ENCODE results near the gene ANKRD29.

The ANKRD29 gene

GRCh38 chr18:23646282-23646681, 16.4 kb downstream of the ANKRD29 start:
- no peak overlapping the region for H2BK5ac ChIP-seq (ENCODE audit: low read length)
- H3K23ac ChIP-seq (ENCODE audit: low read depth, low read length, poor library complexity) = no peak overlapping the region
- no peak overlapping the region for H2BK15ac ChIP-seq (ENCODE audit: low read length)
- H3K27me3 ChIP-seq (ENCODE audit: control insufficient read depth in 3 of 3, insufficient read depth in 3 of 3, low read depth in 1 of 3, low read length in 3 of 3) = peaks cover 0 to 19% (median 0%) of the 10 kb centered on the region in 3 experiments
- H4K91ac ChIP-seq (ENCODE audit: low read depth, low read length, poor library complexity) = no peak overlapping the region
- no peak for DNase-seq (ENCODE audit: low spot score)
- no peak overlapping the region for H2AFZ ChIP-seq (ENCODE audit: low read length)
- H3K79me1 ChIP-seq (ENCODE audit: low read depth, low read length) = no peaks in the 10 kb centered on the region
- H3K18ac ChIP-seq (ENCODE audit: low read length) = no peak overlapping the region
- H2BK12ac ChIP-seq (ENCODE audit: low read length) = no peak overlapping the region
- no peak overlapping the region for H3K4me2 ChIP-seq (ENCODE audit: insufficient read depth, low read length, poor library complexity, severe bottlenecking)
- no peaks in the 10 kb centered on the region for H3K36me3 ChIP-seq (replicated peaks in 1 of 2; ENCODE audit: control insufficient read depth in 2 of 2, insufficient read depth in 2 of 2, low read length in 2 of 2)
- no peak overlapping the region for H2AK5ac ChIP-seq (ENCODE audit: low read depth, low read length)
- no peak overlapping the region for H3K27ac ChIP-seq (replicated peaks; ENCODE audit: low read length)
- H3K4me1 ChIP-seq (ENCODE audit: control insufficient read depth in 2 of 2, insufficient read depth in 1 of 2, low read depth in 1 of 2, low read length in 2 of 2) = peaks cover 0 to 3% of the 10 kb centered on the region in 2 donors
- no peak overlapping the region for H3K4ac ChIP-seq (ENCODE audit: low read length)
- no peak overlapping the region for H3K4me3 ChIP-seq (ENCODE audit: low read length in 2 of 2)
- no CpG with 5 or more reads among the region's 2 CpGs for WGBS, 2 donors (ENCODE audit: extremely low coverage in 2 of 2, insufficient read length in 2 of 2, insufficient replicate concordance in 1 of 2)
- H3K9ac ChIP-seq (ENCODE audit: low read depth, low read length, poor library complexity) = no peak overlapping the region
- peaks cover 0 to 2% of the 10 kb centered on the region in 2 donors for H3K9me3 ChIP-seq (replicated peaks in 1 of 2; ENCODE audit: control insufficient read depth in 2 of 2, insufficient read depth in 1 of 2, low read depth in 1 of 2, low read length in 2 of 2)
- H4K8ac ChIP-seq (ENCODE audit: low read depth, low read length) = no peak overlapping the region
- H2BK120ac ChIP-seq (ENCODE audit: low read depth, low read length) = no peak overlapping the region
- no peak overlapping the region for H3K14ac ChIP-seq (ENCODE audit: low read length)

GRCh38 chr18:23645568-23646175, 17.0 kb downstream of the ANKRD29 start:
- Histone ChIP-seq H2AK5ac (ENCODE audit: low read depth, low read length) (no peak overlapping the region), H2BK12ac (ENCODE audit: low read length) (no peak overlapping the region), H3K27me3 (ENCODE audit: control insufficient read depth in 3 of 3, insufficient read depth in 3 of 3, low read depth in 1 of 3, low read length in 3 of 3) (peaks cover 0 to 13% (median 0%) of the 10 kb centered on the region in 3 experiments), H4K8ac (ENCODE audit: low read depth, low read length) (no peak overlapping the region), H2BK5ac (ENCODE audit: low read length) (no peak overlapping the region), H3K14ac (ENCODE audit: low read length) (no peak overlapping the region), H3K9me3 (replicated peaks in 1 of 2; ENCODE audit: control insufficient read depth in 2 of 2, insufficient read depth in 1 of 2, low read depth in 1 of 2, low read length in 2 of 2) (peaks cover 0 to 2% of the 10 kb centered on the region in 2 donors), H3K18ac (ENCODE audit: low read length) (no peak overlapping the region), H3K9ac (ENCODE audit: low read depth, low read length, poor library complexity) (no peak overlapping the region), H3K27ac (replicated peaks; ENCODE audit: low read length) (no peak overlapping the region), H2AFZ (ENCODE audit: low read length) (no peak overlapping the region), H3K36me3 (replicated peaks in 1 of 2; ENCODE audit: control insufficient read depth in 2 of 2, insufficient read depth in 2 of 2, low read length in 2 of 2) (no peaks in the 10 kb centered on the region), H3K4me2 (ENCODE audit: insufficient read depth, low read length, poor library complexity, severe bottlenecking) (no peak overlapping the region), H2BK15ac (ENCODE audit: low read length) (no peak overlapping the region), H4K91ac (ENCODE audit: low read depth, low read length, poor library complexity) (no peak overlapping the region), H3K4me1 (ENCODE audit: control insufficient read depth in 2 of 2, insufficient read depth in 1 of 2, low read depth in 1 of 2, low read length in 2 of 2) (peaks cover 0 to 2% of the 10 kb centered on the region in 2 donors), H3K4ac (ENCODE audit: low read length) (no peak overlapping the region), H3K4me3 (ENCODE audit: low read length in 2 of 2) (no peak overlapping the region), H3K79me1 (ENCODE audit: low read depth, low read length) (no peaks in the 10 kb centered on the region), H3K23ac (ENCODE audit: low read depth, low read length, poor library complexity) (no peak overlapping the region), H2BK120ac (ENCODE audit: low read depth, low read length) (no peak overlapping the region)
- DNase-seq (ENCODE audit: low spot score) = no peak
- WGBS, 2 donors (ENCODE audit: extremely low coverage in 2 of 2, insufficient read length in 2 of 2, insufficient replicate concordance in 1 of 2) = no CpG with 5 or more reads among the region's 4 CpGs

- WGBS, 2 donors (ENCODE audit: extremely low coverage in 2 of 2, insufficient read length in 2 of 2, insufficient replicate concordance in 1 of 2) = no CpG with 5 or more reads among the region's 2 CpGs
- Histone ChIP-seq H3K4me1 (ENCODE audit: control insufficient read depth in 2 of 2, insufficient read depth in 1 of 2, low read depth in 1 of 2, low read length in 2 of 2) (peaks cover 0 to 2% of the 10 kb centered on the region in 2 donors), H2AK5ac (ENCODE audit: low read depth, low read length) (no peak overlapping the region), H4K91ac (ENCODE audit: low read depth, low read length, poor library complexity) (no peak overlapping the region), H3K4ac (ENCODE audit: low read length) (no peak overlapping the region), H2AFZ (ENCODE audit: low read length) (no peak overlapping the region), H3K4me3 (ENCODE audit: low read length in 2 of 2) (no peak overlapping the region), H3K27ac (replicated peaks; ENCODE audit: low read length) (no peak overlapping the region), H3K4me2 (ENCODE audit: insufficient read depth, low read length, poor library complexity, severe bottlenecking) (no peak overlapping the region), H2BK12ac (ENCODE audit: low read length) (no peak overlapping the region), H2BK15ac (ENCODE audit: low read length) (no peak overlapping the region), H3K9me3 (replicated peaks in 1 of 2; ENCODE audit: control insufficient read depth in 2 of 2, insufficient read depth in 1 of 2, low read depth in 1 of 2, low read length in 2 of 2) (peaks cover 0 to 2% of the 10 kb centered on the region in 2 donors), H3K9ac (ENCODE audit: low read depth, low read length, poor library complexity) (no peak overlapping the region), H3K79me1 (ENCODE audit: low read depth, low read length) (no peaks in the 10 kb centered on the region), H4K8ac (ENCODE audit: low read depth, low read length) (no peak overlapping the region), H3K23ac (ENCODE audit: low read depth, low read length, poor library complexity) (no peak overlapping the region), H2BK120ac (ENCODE audit: low read depth, low read length) (no peak overlapping the region), H2BK5ac (ENCODE audit: low read length) (no peak overlapping the region), H3K27me3 (ENCODE audit: control insufficient read depth in 3 of 3, insufficient read depth in 3 of 3, low read depth in 1 of 3, low read length in 3 of 3) (peaks cover 0 to 6% (median 0%) of the 10 kb centered on the region in 3 experiments), H3K36me3 (replicated peaks in 1 of 2; ENCODE audit: control insufficient read depth in 2 of 2, insufficient read depth in 2 of 2, low read length in 2 of 2) (no peaks in the 10 kb centered on the region), H3K18ac (ENCODE audit: low read length) (no peak overlapping the region), H3K14ac (ENCODE audit: low read length) (no peak overlapping the region)
- DNase-seq (ENCODE audit: low spot score) = no peak
These were observed 18.8 kb downstream of the ANKRD29 start for GRCh38 chr18:23643815-23644490.

GRCh38 chr18:23641937-23642666, 20.6 kb downstream of the ANKRD29 start:
- no peak overlapping the region for H2BK15ac ChIP-seq (ENCODE audit: low read length)
- H3K27ac ChIP-seq (replicated peaks; ENCODE audit: low read length) = no peak overlapping the region
- no peak overlapping the region for H3K4ac ChIP-seq (ENCODE audit: low read length)
- H3K9ac ChIP-seq (ENCODE audit: low read depth, low read length, poor library complexity) = peak overlapping the region; percentile 55
- H2AK5ac ChIP-seq (ENCODE audit: low read depth, low read length) = peak overlapping the region; percentile 29
- H2BK5ac ChIP-seq (ENCODE audit: low read length) = no peak overlapping the region
- no peak overlapping the region for H2BK12ac ChIP-seq (ENCODE audit: low read length)
- H2BK120ac ChIP-seq (ENCODE audit: low read depth, low read length) = no peak overlapping the region
- no peak for DNase-seq (ENCODE audit: low spot score)
- peak overlapping the region in 1 of 2 donors; percentile 28 for H3K4me3 ChIP-seq (ENCODE audit: low read length in 2 of 2)
- WGBS, 2 donors (ENCODE audit: extremely low coverage in 2 of 2, insufficient read length in 2 of 2, insufficient replicate concordance in 1 of 2) = no CpG with 5 or more reads among the region's 11 CpGs
- H3K4me1 ChIP-seq (ENCODE audit: control insufficient read depth in 2 of 2, insufficient read depth in 1 of 2, low read depth in 1 of 2, low read length in 2 of 2) = no peaks in the 10 kb centered on the region
- H4K8ac ChIP-seq (ENCODE audit: low read depth, low read length) = peak overlapping the region; percentile 67
- H3K9me3 ChIP-seq (replicated peaks in 1 of 2; ENCODE audit: control insufficient read depth in 2 of 2, insufficient read depth in 1 of 2, low read depth in 1 of 2, low read length in 2 of 2) = peaks cover 0 to 2% of the 10 kb centered on the region in 2 donors
- no peak overlapping the region for H3K14ac ChIP-seq (ENCODE audit: low read length)
- H3K79me1 ChIP-seq (ENCODE audit: low read depth, low read length) = no peaks in the 10 kb centered on the region
- no peak overlapping the region for H4K91ac ChIP-seq (ENCODE audit: low read depth, low read length, poor library complexity)
- no peak overlapping the region for H3K4me2 ChIP-seq (ENCODE audit: insufficient read depth, low read length, poor library complexity, severe bottlenecking)
- H2AFZ ChIP-seq (ENCODE audit: low read length) = no peak overlapping the region
- H3K36me3 ChIP-seq (replicated peaks in 1 of 2; ENCODE audit: control insufficient read depth in 2 of 2, insufficient read depth in 2 of 2, low read length in 2 of 2) = no peaks in the 10 kb centered on the region
- peaks cover 0 to 3% (median 0%) of the 10 kb centered on the region in 3 experiments for H3K27me3 ChIP-seq (ENCODE audit: control insufficient read depth in 3 of 3, insufficient read depth in 3 of 3, low read depth in 1 of 3, low read length in 3 of 3)
- no peak overlapping the region for H3K23ac ChIP-seq (ENCODE audit: low read depth, low read length, poor library complexity)
- no peak overlapping the region for H3K18ac ChIP-seq (ENCODE audit: low read length)
